ENCODE measurements around the gene LMAN1L.

DNA sequence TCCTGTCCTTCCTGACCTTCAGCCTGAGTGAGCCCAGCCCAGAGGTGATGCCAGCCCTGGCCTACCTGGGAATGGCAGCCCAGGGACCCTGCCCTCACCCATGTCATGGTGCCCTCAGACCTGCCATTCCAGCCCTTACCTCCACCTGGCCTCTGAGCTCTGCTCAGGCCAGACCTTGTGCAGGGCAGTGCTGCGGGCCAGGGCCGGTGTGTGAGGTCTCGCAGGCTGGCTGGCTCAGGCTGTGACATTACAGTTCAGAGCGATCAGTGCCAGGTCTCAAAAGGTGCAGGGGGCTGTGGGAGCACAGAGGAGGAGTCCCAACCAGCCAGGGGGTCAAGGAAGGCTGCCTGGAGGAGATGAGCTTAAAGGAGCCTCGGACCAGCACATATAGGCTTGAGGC is 7.4 kb downstream of the LMAN1L start:
- no peak for TF ChIP-seq EP300 (IDR thresholded peaks at IDR 0.05)
- TF ChIP-seq, protein P1, sequence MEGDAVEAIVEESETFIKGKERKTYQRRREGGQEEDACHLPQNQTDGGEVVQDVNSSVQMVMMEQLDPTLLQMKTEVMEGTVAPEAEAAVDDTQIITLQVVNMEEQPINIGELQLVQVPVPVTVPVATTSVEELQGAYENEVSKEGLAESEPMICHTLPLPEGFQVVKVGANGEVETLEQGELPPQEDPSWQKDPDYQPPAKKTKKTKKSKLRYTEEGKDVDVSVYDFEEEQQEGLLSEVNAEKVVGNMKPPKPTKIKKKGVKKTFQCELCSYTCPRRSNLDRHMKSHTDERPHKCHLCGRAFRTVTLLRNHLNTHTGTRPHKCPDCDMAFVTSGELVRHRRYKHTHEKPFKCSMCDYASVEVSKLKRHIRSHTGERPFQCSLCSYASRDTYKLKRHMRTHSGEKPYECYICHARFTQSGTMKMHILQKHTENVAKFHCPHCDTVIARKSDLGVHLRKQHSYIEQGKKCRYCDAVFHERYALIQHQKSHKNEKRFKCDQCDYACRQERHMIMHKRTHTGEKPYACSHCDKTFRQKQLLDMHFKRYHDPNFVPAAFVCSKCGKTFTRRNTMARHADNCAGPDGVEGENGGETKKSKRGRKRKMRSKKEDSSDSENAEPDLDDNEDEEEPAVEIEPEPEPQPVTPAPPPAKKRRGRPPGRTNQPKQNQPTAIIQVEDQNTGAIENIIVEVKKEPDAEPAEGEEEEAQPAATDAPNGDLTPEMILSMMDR (IDR thresholded peaks at IDR 0.05) = no peak

Measured in ovary (tissue), 3 donors.